Small intestine (tissue), 7 donors: ENCODE results near the gene SBNO1. TPM values are rescaled to one million over a fixed set of nuclear protein-coding genes. Genes with fewer than 3 reads are reported as not detected.
"Not testable (repeated sequence)": the region's sequence is repeated elsewhere in the genome, so short reads cannot be mapped to it uniquely, and the experiment has no call there.

Experiments used
- DNase-seq, 2 donors: peaks; one replicate each; pipeline versions ENCODE4 v3.0.0 to v3.0.0-alpha.2; 2013
- FAIRE-seq: peaks from 2 replicates; lab custom pipeline; 2012; peaks lifted over from hg19 to GRCh38; lab: Jason Lieb, UNC
- H3K27ac ChIP-seq, 3 donors: one replicate each; pipeline ENCODE4 v1.5.1; 2013; ENCODE audit warnings: low read length in 2 of 3, mild to moderate bottlenecking in 2 of 3, control low read depth in 1 of 3, inconsistent platforms in 1 of 3, low read depth in 1 of 3, moderate library complexity in 1 of 3
- H3K27me3 ChIP-seq, 3 donors: one replicate each; pipeline ENCODE4 v1.6.1; 2013; ENCODE audit warnings: low read length in 3 of 3, inconsistent platforms in 1 of 3; ENCODE audit not compliant: control insufficient read depth in 3 of 3, insufficient read depth in 3 of 3
- H3K36me3 ChIP-seq, 3 donors: one replicate each; pipeline ENCODE4 v1.6.1; 2013; ENCODE audit warnings: low read length in 3 of 3, inconsistent platforms in 1 of 3, low read depth in 1 of 3, mild to moderate bottlenecking in 1 of 3, moderate library complexity in 1 of 3; ENCODE audit not compliant: control insufficient read depth in 3 of 3, insufficient read depth in 2 of 3
- H3K4me1 ChIP-seq, 3 donors: one replicate each; pipeline ENCODE4 v1.6.1; 2013; ENCODE audit warnings: low read length in 2 of 3, inconsistent platforms in 1 of 3, low read depth in 1 of 3, mild to moderate bottlenecking in 1 of 3, moderate library complexity in 1 of 3; ENCODE audit not compliant: control insufficient read depth in 3 of 3, insufficient read depth in 2 of 3
- H3K4me3 ChIP-seq, 3 donors: one replicate each; pipeline ENCODE4 v1.5.1; 2013; ENCODE audit warnings: low read length in 3 of 3, control low read depth in 1 of 3, inconsistent platforms in 1 of 3, low read depth in 1 of 3, mild to moderate bottlenecking in 1 of 3, moderate library complexity in 1 of 3
- H3K9me3 ChIP-seq, 2 donors: one replicate each; pipeline ENCODE4 v1.6.1; 2013; ENCODE audit warnings: low read depth in 1 of 2, low read length in 1 of 2; ENCODE audit not compliant: control insufficient read depth in 2 of 2, insufficient read depth in 1 of 2
- WGBS, 3 donors: extraction: QIAGEN DNeasy Blood & Tissue Kit; methylation state at CpG; one replicate each; pipeline ENCODE4 v1.1.7; 2013; 5-methylcytosine and 5-hydroxymethylcytosine counted together
- polyA plus RNA-seq, 4 donors: library from polyadenylated mRNA; stranded (reverse) in 3 of 4; unstranded in 1 of 4; fragments of 200-250 nt in 3 of 4; fragments of 120-200 nt in 1 of 4; gene quantifications; one replicate each; pipeline versions ENCODE4 v1.2.1 to v1.2.3, GENCODE V29; 2013
- donor health status: healthy with polysubstance abuse.
- donor health status: control.
- donor health status: control.
- donor health status: Bipolar disorder and iron deficiency.
- donor health status: healthy.

Gene SBNO1
- polyA plus RNA-seq, 4 donors, result 5.1 to 19.9 (median 6.5) TPM

GRCh38 chr12:123264642-123265041, 100.0 kb downstream of the SBNO1 start:
- Histone ChIP-seq H3K4me1 (peaks cover under 1 to 7% (median 4%) of the 10 kb centered on the region in 3 donors), H3K36me3 (peaks cover 0 to 71% (median 11%) of the 10 kb centered on the region in 3 donors), H3K27me3 (no peaks in the 10 kb centered on the region), H3K27ac (no peak overlapping the region), H3K4me3 (no peak overlapping the region), H3K9me3 (no peaks in the 10 kb centered on the region)
- peak in 1 of 2 donors; percentile 13 for DNase-seq
- 62 to 64% (median 63%) methylated on average over 7 of the region's 7 CpGs for WGBS, 3 donors
- FAIRE-seq, result no peak

- WGBS, 3 donors, result 88 to 92% (median 90%) methylated on average over 7 to 8 of the region's 8 CpGs
- Histone ChIP-seq H3K4me1 (no peaks in the 10 kb centered on the region), H3K4me3 (no peak overlapping the region), H3K36me3 (peaks cover 0 to 78% (median 11%) of the 10 kb centered on the region in 3 donors), H3K9me3 (no peaks in the 10 kb centered on the region), H3K27me3 (no peaks in the 10 kb centered on the region), H3K27ac (no peak overlapping the region)
- FAIRE-seq (no peak), DNase-seq (no peak)
These were observed 101.3 kb downstream of the SBNO1 start for GRCh38 chr12:123263196-123263817.

- Histone ChIP-seq H3K36me3 (peaks cover 0 to 69% (median 11%) of the 10 kb centered on the region in 3 donors), H3K4me3 (no peak overlapping the region), H3K4me1 (no peaks in the 10 kb centered on the region), H3K27ac (no peak overlapping the region), H3K27me3 (no peaks in the 10 kb centered on the region), H3K9me3 (no peaks in the 10 kb centered on the region)
- DNase-seq (no peak), FAIRE-seq (no peak)
- 95 to 96% (median 95%) methylated on average over 4 of the region's 4 CpGs for WGBS, 3 donors
These were observed 103.5 kb downstream of the SBNO1 start for GRCh38 chr12:123261196-123261595.

GRCh38 chr12:123260081-123260480, 104.6 kb downstream of the SBNO1 start:
- Histone ChIP-seq H3K36me3 (peaks cover 0 to 67% (median 11%) of the 10 kb centered on the region in 3 donors), H3K4me1 (no peaks in the 10 kb centered on the region), H3K27ac (no peak overlapping the region), H3K4me3 (no peak overlapping the region), H3K27me3 (no peaks in the 10 kb centered on the region), H3K9me3 (no peaks in the 10 kb centered on the region)
- FAIRE-seq (no peak), DNase-seq (no peak)
- WGBS, 3 donors, result 77 to 90% (median 81%) methylated on average over 9 of the region's 9 CpGs

- FAIRE-seq, result no peak
- WGBS, 3 donors, result 68 to 92% (median 73%) methylated on average over 4 of the region's 4 CpGs
- Histone ChIP-seq H3K27ac (no peak overlapping the region), H3K36me3 (peaks cover 0 to 67% (median 14%) of the 10 kb centered on the region in 3 donors), H3K4me1 (no peaks in the 10 kb centered on the region), H3K4me3 (no peak overlapping the region), H3K27me3 (no peaks in the 10 kb centered on the region), H3K9me3 (no peaks in the 10 kb centered on the region)
- DNase-seq, result no peak
These were observed 106.1 kb downstream of the SBNO1 start for GRCh38 chr12:123258593-123258992.

GRCh38 chr12:123254853-123255446, 109.7 kb downstream of the SBNO1 start:
- H3K9me3 ChIP-seq, result peaks cover 0 to 3% of the 10 kb centered on the region in 2 donors
- no peak overlapping the region for H3K27ac ChIP-seq
- DNase-seq, result no peak
- 59 to 70% (median 70%) methylated on average over 5 of the region's 5 CpGs for WGBS, 3 donors
- no peaks in the 10 kb centered on the region for H3K27me3 ChIP-seq
- FAIRE-seq, result no peak
- H3K4me1 ChIP-seq, result peaks cover 0 to 14% (median 2%) of the 10 kb centered on the region in 3 donors
- peaks cover 0 to 56% (median 4%) of the 10 kb centered on the region in 3 donors for H3K36me3 ChIP-seq
- H3K4me3 ChIP-seq, result no peak overlapping the region

- peaks cover 0 to 14% (median 2%) of the 10 kb centered on the region in 3 donors for H3K4me1 ChIP-seq
- no peak for FAIRE-seq
- no peak overlapping the region for H3K27ac ChIP-seq
- peaks cover 0 to 53% (median 4%) of the 10 kb centered on the region in 3 donors for H3K36me3 ChIP-seq
- WGBS, 3 donors, result 85 to 89% (median 89%) methylated on average over 24 of the region's 24 CpGs
- DNase-seq, result no peak
- H3K27me3 ChIP-seq, result no peaks in the 10 kb centered on the region
- no peak overlapping the region for H3K4me3 ChIP-seq
- H3K9me3 ChIP-seq, result peaks cover 0 to 3% of the 10 kb centered on the region in 2 donors
These were observed 110.8 kb downstream of the SBNO1 start for GRCh38 chr12:123253641-123254459.

- H3K9me3 ChIP-seq, H3K27me3 ChIP-seq, FAIRE-seq, H3K27ac ChIP-seq, DNase-seq, H3K4me3 ChIP-seq: not testable (repeated sequence)
- Histone ChIP-seq H3K4me1 (peaks cover 0 to 14% (median 2%) of the 10 kb centered on the region in 3 donors), H3K36me3 (peaks cover 0 to 45% (median 4%) of the 10 kb centered on the region in 3 donors)
- 74 to 87% (median 79%) methylated on average over 9 of the region's 9 CpGs for WGBS, 3 donors
These were observed 112.3 kb downstream of the SBNO1 start for GRCh38 chr12:123252365-123252764.
